Smooth muscle cell of the brain vasculature (primary cell): Measurements from ENCODE around the gene NFRKB.

Experiments used
- DNase-seq: peaks from one replicate; pipeline ENCODE4 v3.0.0-alpha.2; 2012; ENCODE audit warnings: low read depth, low spot score

Gene NFRKB

DNA sequence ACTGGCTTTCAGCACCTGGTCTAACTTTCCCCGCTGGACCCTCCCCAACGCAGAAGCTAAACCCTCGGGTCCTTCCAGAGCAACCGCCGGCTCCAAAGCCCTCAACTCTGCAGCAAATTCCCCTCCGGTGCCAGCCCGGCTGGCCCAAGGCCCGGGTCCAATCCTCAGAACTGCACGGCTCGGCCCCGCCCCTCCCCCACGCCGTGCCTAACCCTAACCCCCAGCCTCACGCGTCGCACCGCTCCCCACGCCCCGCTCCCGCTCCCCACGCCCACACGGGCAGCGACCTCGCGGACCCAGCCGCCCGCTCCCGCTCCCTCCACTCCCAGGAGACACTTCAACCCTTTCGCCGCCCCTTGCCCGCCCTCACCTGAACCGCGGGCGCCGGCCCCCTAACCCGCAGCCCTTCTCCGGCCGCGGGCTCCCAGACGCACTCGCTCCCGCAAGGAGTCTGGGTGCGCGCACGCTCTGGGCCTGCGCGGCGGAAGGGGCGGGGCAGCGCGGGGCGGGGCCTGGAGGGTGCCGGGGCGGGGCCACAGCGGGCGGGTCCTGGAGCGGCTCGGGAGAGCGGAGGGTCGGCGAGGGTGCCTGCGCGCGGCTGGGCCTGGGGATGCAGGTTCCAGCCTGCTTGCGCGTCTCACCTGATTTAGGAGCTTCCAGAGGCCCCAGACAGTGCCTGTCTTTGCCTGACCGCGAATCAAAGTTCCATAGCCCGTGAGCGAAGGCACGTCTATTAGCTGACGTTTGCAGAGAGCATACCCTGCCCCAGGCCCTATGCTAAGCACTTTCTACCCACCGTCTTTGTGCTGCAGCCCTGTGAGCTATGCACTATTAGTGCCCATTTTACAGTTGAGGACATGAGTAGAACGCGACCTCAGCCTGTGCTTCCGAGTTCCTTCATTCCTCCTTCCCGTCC, at the start of gene NFRKB:
Gene NFRKB, minus strand, starts transcription at position 453 of the 916 bp plus-strand sequence. CDS start 2,729 bp downstream, outside the sequence.
- peak; percentile 32 for DNase-seq

DNA sequence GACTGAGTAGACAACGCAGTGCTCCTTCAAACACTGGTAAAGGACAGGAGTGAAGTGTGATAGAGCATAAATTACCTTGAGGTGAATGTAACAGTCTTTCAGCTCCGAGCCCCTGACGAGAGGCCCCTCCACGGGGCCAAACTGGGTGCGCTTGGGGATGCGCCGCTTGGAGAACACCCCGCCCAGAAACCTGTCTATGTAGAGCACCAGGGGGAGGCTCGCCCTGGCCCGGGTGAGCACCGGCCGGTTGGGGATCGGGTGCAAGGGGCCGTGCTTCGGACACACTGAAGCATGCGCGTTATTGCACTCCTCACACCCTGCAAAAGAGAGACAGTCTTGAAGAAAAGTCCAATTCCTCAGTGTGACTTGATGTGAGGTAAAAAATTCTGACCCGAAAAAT, 49.3 kb upstream of the NFRKB start:
- no peak for DNase-seq

DNA sequence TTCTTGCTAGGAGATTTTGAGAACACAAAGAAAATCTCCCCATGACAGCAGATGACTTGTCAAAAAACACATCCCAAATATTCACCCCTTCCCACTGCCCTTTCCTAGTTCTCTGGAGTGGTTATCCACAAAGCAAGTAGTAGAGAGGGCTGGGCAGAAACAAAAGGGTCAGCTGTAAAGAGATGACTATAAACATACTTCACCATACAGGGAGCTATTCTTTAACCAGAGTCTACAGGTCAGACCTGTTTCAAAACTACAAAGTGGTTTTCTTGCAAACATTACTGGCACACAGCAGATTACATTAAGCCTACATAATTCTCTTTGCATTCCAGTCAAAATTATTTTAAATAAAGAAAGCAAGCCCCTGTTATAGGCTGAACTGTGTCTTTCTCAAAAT, 47.7 kb upstream of the NFRKB start:
- DNase-seq, result no peak

DNA sequence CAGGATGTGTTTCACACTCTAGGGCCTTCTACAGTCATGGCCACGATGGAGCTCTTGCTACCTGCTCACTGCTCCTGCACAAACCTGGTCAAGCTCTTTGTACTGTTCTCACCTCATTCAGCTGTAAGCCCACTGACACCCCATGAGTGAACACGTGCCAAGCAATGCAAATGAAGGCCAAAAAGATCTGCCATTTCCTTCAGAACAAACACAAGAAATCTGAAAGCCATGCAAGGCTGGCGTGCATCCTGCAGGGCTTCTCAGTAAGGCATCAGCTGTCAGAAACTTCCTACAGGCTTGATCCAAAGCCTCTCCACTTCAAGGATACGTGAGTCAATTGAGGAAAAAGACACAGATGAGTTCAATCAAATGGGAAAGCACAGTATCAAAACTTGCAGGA, 44.1 kb upstream of the NFRKB start:
- DNase-seq, result no peak

DNA sequence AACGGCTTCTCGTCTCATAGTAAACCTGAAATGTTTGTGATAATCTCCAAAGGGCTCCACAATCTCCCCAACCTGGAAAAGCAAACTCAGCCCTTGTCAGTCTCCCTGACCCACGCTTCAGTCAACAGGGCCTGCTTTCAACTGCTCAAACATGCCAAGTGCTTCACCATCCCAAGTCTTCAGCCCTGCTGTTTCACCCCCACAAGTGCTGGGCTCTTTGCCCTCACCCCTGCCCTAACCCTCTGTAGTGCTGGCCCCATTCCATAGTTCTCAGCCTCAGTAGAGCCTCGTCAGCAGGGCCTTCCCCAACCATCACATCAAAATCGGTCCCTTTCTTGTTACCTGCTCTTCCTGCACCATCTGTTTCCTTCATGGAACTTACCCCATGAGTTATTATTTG, 43.4 kb upstream of the NFRKB start:
- DNase-seq, result no peak

DNA sequence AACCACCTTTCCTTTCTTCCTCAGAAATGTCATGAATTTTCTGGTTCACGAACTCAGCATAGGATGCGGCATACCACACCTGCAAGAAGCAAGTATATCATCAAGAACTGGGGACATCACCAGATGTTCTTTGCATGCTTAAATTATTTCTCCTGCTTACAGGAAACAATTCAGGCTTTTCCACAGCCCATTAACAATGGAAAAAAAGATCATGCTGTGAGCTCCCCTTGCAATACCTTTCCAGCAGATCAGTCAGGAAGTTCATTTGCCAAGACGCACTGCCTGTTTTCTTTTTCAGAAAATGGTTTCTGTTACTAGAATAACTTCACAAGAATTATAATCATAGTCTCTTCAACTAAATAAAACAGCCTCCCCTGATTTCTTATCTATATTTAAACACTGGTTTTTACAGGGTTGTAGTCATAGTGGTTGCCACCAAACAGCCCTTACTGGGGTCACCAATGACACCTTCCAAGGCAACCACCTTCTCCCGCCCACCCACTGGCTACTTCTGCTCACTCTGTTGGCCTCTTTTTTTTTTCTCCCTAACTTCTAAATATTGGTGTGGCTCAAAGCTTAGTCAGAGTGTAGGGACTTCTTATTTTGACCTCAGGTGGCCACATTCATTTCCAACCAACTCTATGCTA, 42.3 kb upstream of the NFRKB start:
- no peak for DNase-seq

DNA sequence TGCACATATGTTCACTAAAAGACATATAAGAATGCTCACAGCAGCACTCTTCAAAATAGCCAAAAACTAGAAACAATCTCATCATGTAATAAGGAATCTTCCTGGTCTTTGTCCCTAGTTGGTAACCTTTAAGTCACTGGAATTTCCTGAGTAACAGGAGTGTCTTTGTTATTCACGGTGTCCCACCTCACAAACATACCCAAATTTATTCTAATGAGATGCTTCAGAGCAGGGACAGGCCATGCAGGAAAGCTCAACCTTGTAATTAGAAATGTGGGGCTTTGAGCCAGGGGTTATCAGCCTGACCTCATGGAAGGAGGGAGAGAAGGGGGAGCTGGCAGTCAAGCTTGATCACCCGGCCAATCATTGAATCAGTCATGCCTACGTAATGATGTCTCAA, 40.3 kb upstream of the NFRKB start:
- DNase-seq, result no peak

DNA sequence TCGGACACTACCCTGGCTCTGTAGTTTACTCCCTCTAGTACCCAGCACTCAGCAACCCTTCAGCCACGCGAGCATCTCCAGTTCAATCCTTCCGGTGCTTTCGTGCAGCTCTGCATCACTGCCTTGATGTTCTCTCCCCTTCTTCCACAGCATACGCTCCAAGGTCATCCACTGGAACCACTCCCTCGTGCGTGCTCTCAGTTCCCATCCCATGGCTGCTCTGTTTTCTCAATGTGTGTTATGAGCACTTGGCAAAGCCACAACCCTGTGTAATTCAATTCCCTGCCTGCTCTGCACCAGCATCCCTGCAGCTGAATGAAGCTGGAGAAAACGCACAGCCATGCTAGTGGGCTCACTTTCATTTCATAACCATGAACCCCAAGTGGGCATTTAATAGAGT, 38.5 kb upstream of the NFRKB start:
- DNase-seq, result no peak

DNA sequence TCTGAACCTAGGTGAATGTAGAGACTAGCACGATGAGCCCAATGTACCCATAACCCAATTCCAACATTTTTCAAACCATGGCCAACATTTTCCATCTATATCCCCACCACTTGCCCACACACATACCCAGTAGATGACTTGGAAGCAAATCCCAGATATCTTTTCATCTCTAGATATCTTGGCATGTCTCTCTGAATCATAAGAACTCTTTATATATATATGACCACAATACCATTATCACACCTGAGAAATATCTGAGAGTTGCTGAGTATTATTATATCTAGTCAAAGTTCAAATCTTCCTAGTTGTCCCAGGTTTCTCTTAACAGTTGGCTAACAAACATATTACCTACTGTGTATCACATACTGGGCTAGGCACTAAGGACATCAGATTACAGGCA, 37.9 kb upstream of the NFRKB start:
- DNase-seq, result no peak

DNA sequence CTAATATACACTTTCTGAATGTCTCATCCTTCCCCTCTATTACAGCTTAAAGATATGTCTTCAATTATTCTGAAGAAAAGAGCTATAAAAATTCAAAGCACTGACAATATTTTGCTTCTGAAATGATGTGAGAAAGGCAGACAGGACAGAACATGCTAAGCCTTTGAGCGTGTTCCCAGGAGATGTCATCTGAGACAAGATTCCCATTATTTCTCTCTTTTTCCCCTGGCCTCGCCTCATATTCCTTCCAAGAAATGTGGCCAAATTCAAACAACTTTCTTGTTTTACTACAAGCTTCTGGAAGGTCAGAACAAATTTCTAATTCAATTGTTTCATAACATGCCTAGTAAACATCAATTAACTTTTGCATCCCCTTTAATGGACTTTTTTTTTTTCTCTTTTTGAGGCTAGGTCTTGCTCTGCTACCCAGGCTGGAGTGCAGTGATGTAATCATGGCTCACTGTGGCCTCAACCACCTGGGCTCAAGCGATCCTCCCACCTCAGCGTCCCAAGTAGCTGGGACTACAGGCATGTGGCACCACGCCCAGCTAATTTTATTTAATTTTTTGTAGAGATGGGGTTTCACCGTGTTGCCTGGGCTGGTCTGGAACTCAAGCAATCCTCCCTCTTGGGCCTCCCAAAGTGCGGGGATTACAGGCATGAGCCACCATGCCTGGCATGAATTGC, 37.1 kb upstream of the NFRKB start:
- DNase-seq, result no peak

DNA sequence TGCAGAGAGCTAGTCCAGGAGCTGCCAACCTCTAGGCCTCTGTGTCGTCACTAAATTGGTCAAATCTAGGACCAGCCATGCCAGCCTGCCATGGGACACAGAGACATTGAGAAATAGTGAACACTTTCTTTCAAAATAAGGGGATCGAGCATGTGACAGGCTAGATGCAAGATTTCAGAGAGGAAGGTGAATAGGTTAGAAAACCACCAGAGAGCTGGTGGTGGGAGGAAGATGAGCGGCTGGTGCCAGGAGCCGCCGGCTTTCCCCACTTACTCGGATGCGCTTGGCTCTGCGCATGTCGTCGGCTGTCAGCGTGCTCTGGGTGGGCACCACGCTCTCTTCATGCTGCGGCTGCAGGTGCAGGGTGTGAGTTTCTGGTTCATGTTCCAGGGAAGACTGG, 35.4 kb upstream of the NFRKB start:
- DNase-seq, result no peak

DNA sequence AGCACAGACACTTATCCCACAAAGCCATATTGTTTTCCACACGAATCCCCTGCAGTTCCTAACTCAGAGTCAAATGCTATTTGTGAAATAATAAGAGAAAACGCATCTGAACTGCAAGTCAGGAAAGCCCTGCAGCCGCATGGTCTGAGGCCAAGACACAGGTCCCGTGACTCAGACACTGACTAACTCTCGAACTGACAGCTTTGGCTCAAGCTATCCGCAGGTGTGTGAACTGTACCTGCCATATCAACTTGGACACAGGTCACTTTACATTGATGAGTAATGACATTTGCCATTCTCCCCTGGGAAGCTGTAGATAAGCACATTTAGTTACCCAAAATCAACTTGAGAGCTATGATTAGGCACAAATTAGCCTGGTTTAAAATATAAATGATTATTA, 34.9 kb upstream of the NFRKB start:
- no peak for DNase-seq

DNA sequence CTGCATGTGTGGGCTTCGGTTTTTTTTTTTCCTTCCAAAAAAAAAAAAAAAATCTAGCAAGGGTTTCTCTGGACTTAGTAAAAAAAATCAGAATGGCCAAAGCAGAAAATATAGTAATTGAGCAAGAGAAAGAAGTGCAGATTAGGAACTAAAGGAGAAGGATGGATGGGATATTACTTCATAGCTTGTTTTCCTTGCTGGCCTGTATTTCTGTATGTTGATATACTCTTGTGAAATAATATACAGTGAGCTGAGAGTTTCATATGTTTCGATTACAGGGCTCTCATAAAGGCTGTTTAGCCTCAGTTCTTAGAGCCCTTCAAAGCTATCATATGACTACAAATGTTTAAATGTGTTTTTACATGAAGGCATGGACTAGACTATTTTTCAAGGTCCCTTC, 34.3 kb upstream of the NFRKB start:
- no peak for DNase-seq

DNA sequence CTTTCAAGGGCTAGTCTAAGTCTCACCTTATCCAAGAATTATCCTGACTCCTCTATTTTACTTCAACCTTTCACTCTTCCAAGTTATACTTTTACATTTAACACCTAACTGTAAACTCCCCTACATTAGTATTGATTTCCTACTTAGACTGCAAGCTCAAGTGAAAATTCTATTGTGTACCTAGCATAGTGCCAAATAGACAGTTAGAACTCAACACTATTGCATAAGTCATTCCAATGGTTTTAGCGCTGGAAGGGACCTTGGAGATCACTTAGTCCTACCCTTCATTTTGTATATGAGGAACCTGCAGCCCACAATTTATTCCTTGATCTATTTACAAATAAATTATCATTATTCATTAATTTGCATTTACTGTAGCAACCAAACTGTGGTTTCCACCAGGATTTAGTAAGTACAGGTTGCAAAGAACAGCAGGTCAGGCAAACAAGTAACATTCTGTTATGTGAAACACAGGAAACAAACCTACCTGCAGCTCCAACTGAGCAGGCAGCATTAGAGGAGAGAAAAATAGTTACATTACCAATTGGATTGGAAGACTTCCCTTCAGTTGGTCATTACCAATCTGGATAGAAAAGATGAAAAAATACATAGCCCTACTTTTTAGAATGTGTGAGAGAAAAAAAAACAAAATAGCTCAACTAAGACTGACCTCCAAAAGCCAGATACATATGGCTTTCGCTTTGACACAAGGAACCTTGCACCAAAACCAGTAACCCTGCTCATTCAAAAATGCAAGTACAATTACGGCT, 33.7 kb upstream of the NFRKB start:
- no peak for DNase-seq

DNA sequence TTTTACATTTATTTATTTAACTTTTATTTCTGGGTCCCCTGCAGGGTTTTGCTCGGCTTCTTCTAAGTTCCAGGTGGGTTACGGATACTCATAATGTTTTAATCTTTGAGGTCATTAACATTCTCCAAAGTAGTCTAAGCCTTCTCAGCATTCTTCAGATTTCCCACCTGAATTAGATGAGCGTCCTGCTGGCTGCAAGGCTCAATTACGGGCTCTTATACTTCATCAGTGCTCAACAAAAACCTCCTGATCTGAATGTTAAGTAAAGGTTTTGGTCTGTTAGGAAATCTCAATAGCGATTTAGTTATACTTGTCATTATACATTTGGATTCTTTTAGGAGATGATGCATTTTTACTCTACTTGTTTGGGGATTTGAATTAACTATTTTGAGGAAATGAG, 27.3 kb upstream of the NFRKB start:
- DNase-seq, result no peak

DNA sequence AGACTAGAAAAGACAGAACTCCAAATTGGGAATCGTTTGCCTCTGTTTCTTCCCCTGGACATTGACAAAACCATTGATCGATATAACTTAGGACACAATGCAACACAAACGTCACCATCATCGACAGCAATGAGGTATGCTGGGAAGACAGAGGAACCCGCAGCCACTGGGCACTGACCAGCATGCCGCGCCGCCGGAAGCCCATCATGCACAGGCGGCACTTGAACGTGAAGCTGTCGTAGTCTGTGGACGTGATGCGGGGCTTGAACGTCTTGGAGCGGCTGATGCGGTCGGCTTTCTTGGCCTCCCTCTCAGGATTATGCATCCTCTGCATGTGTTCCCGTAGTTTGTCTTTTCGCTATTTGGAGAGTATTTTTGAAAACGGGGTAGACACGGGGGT, 23.0 kb upstream of the NFRKB start:
- no peak for DNase-seq

DNA sequence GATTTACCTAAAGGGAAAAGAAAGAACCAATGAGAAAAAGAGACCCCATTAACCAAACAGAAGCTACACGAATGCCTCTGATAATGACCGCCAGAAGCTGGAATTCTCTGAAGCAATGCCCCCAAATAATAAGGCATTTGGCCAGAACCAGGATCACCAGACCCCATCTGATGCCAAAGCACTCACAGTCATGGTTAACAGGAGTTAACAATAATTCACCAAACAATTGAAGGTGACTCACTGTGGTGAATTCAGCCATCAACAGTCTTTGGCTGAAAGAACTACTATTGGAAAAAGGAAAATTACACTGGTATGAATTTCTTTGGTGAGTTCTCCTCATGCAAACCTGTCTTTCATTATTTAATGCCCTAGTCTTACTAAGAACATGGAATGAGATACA, 21.9 kb upstream of the NFRKB start:
- DNase-seq, result no peak

DNA sequence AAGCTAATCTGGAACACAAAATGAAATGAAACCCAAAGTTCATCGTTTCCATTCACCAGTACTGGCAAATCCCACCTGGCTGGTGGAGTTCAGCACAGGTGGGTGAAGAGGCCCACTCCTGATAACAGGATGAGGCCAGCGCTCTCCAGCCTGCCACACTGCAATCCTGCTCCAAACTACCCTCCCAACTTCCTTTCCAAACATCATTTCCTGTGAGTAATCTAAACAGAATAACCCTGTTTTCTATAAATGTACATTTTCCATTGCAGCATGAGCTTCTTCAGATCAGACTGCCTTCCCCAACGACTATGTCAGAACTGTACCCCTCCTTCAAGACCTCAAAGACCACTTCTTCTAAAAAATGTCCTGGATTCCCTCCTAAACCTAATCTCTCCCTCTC, 15.9 kb upstream of the NFRKB start:
- DNase-seq, result no peak

DNA sequence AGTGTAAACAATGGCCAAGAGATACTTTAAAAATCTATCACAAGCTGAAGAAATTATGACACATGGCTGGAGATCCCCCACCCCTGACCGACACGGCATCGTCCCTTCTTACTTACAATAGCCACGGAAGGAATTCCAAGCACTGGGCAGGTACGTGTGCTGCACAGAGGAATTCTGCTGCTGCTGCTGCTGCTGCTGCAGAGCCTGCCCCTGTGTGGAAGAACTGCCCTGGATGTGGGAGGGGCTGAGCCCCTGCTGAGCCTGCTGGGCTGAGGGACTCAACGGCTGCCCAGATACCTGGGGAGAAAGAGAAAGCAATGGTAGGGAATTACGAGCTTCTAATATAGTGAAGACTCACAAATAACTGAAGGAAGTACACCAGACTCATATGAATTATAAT, 15.0 kb upstream of the NFRKB start:
- DNase-seq, result no peak

DNA sequence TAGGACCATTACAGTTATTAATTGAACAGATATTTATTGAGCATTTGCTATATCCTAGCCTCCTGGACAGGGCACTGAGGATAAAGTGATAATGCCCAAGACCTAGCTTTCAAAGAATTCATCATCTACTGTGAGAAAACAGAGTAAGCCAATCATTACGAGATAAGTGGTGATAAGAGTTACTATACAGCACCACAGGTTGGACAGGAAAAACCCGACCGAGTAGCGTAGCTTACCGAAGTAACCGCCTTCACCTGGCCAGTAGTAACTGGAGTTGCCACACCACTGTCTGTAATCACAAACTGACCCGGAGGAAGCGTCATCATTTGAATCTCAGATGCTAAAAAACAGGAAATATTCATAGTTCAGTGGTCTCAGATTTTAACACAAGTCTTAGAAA, 10.0 kb upstream of the NFRKB start:
- DNase-seq, result no peak

DNA sequence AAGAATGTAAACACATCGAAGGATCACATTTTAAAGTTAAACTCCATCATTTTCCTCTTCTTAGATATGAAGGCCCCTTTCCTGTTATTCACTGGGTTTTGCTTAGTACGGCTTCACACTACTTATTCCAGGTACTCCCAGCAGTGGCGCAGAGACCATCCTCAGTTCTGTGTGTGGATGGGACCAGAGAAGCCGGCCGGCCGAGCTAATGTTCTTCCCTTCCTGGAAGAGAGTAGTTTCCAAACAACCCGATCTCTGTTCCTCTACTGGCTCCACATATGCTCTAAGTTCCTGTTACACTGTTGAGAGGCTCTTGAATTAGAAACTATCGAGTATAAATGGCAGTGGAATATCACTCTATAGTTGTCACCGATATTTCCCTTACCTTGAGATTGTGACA, 684 bp upstream of the NFRKB start:
- DNase-seq, result no peak
